C4-2B (cell line): ENCODE data around the gene REL.
A peak's percentile ranks its signal among the peaks of the same experiment; 100 is the strongest.

ENCODE experiments used
- H3K27ac ChIP-seq: fragments of 450-650 bp; 2 replicates; pipeline ENCODE4 v1.5.1; 2017
- ZFX ChIP-seq: fragments of 450-650 bp; IDR thresholded peaks from 2 replicates; pipeline ENCODE4 v1.6.1; 2017
- TF ChIP-seq, protein P1 (sequence below): fragments of 450-650 bp; conservative IDR thresholded peaks from 2 replicates; pipeline ENCODE4 v1.5.1; 2017; ENCODE audit warnings: mild to moderate bottlenecking

The REL gene

DNA sequence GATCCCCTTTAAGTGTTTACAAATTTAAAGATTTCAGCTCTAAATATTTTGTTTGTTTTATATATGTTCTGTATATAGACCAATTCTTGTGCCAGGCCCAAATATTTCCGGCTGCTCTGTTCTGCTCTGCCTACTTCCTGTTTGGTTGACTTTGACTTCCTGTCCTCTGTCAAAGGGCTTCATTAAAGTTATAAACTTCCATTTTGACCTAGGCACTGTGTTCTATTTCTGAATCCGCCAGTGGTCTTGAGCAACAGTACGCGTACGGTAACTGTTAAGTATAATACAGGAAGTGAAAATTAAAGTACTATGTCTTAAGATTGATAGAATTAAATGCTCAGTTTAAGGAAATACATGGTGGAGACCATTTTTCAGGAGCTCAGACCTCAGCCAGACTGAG, 13.5 kb upstream of the REL start:
- no peak overlapping the region for H3K27ac ChIP-seq
- TF ChIP-seq, protein P1, sequence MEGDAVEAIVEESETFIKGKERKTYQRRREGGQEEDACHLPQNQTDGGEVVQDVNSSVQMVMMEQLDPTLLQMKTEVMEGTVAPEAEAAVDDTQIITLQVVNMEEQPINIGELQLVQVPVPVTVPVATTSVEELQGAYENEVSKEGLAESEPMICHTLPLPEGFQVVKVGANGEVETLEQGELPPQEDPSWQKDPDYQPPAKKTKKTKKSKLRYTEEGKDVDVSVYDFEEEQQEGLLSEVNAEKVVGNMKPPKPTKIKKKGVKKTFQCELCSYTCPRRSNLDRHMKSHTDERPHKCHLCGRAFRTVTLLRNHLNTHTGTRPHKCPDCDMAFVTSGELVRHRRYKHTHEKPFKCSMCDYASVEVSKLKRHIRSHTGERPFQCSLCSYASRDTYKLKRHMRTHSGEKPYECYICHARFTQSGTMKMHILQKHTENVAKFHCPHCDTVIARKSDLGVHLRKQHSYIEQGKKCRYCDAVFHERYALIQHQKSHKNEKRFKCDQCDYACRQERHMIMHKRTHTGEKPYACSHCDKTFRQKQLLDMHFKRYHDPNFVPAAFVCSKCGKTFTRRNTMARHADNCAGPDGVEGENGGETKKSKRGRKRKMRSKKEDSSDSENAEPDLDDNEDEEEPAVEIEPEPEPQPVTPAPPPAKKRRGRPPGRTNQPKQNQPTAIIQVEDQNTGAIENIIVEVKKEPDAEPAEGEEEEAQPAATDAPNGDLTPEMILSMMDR: no peak
- TF ChIP-seq ZFX: no peak

- H3K27ac ChIP-seq: no peak overlapping the region
Measured at GRCh38 chr2:60868589-60869273, 12.6 kb upstream of the REL start.

DNA sequence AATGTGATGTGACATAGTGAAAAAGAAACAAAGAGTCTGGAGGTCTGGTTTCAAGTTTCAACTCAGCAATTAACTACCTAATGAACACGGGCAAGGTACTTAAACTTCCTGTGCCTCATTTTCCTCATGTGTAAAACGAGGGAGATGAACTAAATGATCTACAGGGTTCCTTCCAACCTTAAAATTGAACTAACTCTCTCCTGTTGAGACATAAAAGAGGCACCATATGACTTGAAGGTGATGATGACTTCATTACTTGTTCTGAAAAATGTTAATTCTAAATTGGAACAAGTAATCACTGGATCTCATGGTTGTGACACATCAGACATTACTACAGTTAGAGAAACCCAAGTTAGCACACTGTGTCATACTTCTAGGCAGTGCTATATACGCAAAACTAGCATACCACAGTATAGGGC, 8.9 kb upstream of the REL start:
- H3K27ac ChIP-seq: no peak overlapping the region
- TF ChIP-seq, protein P1: no peak
- TF ChIP-seq ZFX: no peak

More at GRCh38 chr2:60868589-60869273, 12.6 kb upstream of the REL start:
- TF ChIP-seq, protein P1: no peak
- no peak for TF ChIP-seq ZFX

DNA sequence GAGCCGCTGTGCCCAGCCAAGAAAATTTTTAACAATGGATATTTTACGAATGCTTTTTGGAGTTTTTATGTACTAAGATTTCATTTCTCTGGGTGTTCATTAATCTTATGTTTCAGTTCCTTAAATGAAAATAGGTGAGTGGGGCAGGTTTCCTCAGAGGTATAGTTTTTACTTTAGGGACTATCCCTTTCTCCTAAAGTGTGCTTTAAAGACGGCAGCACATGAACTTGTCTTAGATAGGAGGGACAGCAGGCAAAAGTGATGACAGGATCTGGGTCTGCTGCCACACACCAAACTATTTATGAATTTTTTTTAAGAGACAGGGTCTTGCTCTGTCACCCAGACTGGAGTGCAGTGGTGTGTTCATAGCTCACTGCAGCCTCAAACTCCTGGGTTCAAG, 8.0 kb upstream of the REL start:
- TF ChIP-seq, protein P1: no peak
- TF ChIP-seq ZFX: no peak
- H3K27ac ChIP-seq: no peak overlapping the region

GRCh38 chr2:60875520-60875919, 5.9 kb upstream of the REL start:
- TF ChIP-seq, protein P1: no peak
- no peak for TF ChIP-seq ZFX
- no peak overlapping the region for H3K27ac ChIP-seq

- peak overlapping the region; percentile 88 for H3K27ac ChIP-seq
- TF ChIP-seq, protein P1: no peak
- TF ChIP-seq ZFX: no peak
Measured at GRCh38 chr2:60880643-60881046, 729 bp upstream of the REL start.

- H3K27ac ChIP-seq: peak overlapping the region; percentile 88
- no peak for TF ChIP-seq ZFX
- TF ChIP-seq, protein P1: no peak
Measured at GRCh38 chr2:60882971-60883753, 1.8 kb downstream of the REL start.
